GM19468 (cell line): Measurements from ENCODE around the gene PRKAG1.
"Not testable (repeated sequence)": the region's sequence is repeated elsewhere in the genome, so short reads cannot be mapped to it uniquely, and the experiment has no call there.

Source experiments
- ATAC-seq: cut with Tn5 transposase; IDR thresholded peaks from one replicate; pipeline ENCODE4 v1.9.1; 2021; ENCODE audit warnings: mild to moderate bottlenecking, moderate library complexity, moderate number of reproducible peaks; ENCODE audit not compliant: unreplicated experiment; ENCODE audit errors: extremely low read depth

Gene PRKAG1

GRCh38 chr12:49018261-49019119 is at the start of gene PRKAG1:
PRKAG1 (minus strand) TSS chr12:49018776; CDS start chr12:49018740, 36 bp downstream.
- ATAC-seq: peak; percentile 73

GRCh38 chr12:49066120-49066519 is 47.5 kb upstream of the PRKAG1 start:
- ATAC-seq: no peak

GRCh38 chr12:49064767-49065152 is 46.2 kb upstream of the PRKAG1 start:
- ATAC-seq: no peak

GRCh38 chr12:49061916-49062315 is 43.3 kb upstream of the PRKAG1 start:
- ATAC-seq: not testable (repeated sequence)

GRCh38 chr12:49061157-49061650 is 42.6 kb upstream of the PRKAG1 start:
- ATAC-seq: no peak

- ATAC-seq: no peak
Measured at GRCh38 chr12:49060237-49061156, 41.9 kb upstream of the PRKAG1 start, which contains the start of gene KMT2D. KMT2D (minus strand) TSS chr12:49060794; CDS start chr12:49055324, 5,470 bp downstream.

- no peak for ATAC-seq
Measured at GRCh38 chr12:49059299-49060171, 41.0 kb upstream of the PRKAG1 start.

GRCh38 chr12:49059045-49059298 is 40.4 kb upstream of the PRKAG1 start:
- no peak for ATAC-seq

- ATAC-seq: no peak
Measured at GRCh38 chr12:49058366-49059044, 39.9 kb upstream of the PRKAG1 start.

- ATAC-seq: no peak
Measured at GRCh38 chr12:49057888-49058287, 39.3 kb upstream of the PRKAG1 start.

- peak; percentile 43 for ATAC-seq
Measured at GRCh38 chr12:49055978-49056754, 37.6 kb upstream of the PRKAG1 start.

GRCh38 chr12:49055092-49055491 is 36.5 kb upstream of the PRKAG1 start:
- ATAC-seq: no peak

GRCh38 chr12:49054524-49054923 is 35.9 kb upstream of the PRKAG1 start:
- no peak for ATAC-seq

GRCh38 chr12:49054096-49054495 is 35.5 kb upstream of the PRKAG1 start:
- ATAC-seq: no peak

- ATAC-seq: no peak
Measured at GRCh38 chr12:49052451-49053208, 34.1 kb upstream of the PRKAG1 start.

GRCh38 chr12:49051777-49052438 is 33.3 kb upstream of the PRKAG1 start:
- no peak for ATAC-seq

GRCh38 chr12:49051373-49051764 is 32.8 kb upstream of the PRKAG1 start:
- no peak for ATAC-seq
